ENCODE results near the gene PPP1R3G. TPM values are rescaled to one million over a fixed set of nuclear protein-coding genes. Genes with fewer than 3 reads are reported as not detected.

The PPP1R3G gene
- total RNA-seq, 6 experiments from 2014 or later: 0.35 to 0.98 (median 0.52) TPM

DNA sequence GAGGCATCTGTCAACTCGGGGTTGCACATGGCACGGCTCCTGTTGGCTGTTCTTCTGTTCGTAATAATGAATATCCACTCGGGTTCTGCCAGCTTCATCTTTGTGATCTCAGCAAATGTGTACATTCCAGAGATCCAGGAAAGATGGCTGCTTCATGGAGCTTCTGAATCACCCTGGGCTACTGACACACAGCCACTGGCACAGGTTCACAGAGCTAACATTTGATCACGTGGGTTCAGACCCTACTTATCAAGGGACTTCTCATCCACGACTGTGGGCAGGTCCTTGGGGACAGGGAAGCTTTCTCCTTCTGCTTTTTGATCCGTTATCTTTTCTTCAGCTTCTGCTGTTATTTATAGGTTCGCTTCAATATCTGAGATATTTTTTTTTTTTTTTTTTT lies 18.1 kb downstream of the PPP1R3G start:
- Histone ChIP-seq H3K27me3 (no peaks in the 10 kb centered on the region), H3K4me3 (no peak overlapping the region), H3K4me1 (no peaks in the 10 kb centered on the region), H3K27ac (no peak overlapping the region), H3K9me3 (no peaks in the 10 kb centered on the region), H3K36me3 (no peaks in the 10 kb centered on the region)
- ATAC-seq (no peak), DNase-seq (no peak)
- TF ChIP-seq, protein P1, sequence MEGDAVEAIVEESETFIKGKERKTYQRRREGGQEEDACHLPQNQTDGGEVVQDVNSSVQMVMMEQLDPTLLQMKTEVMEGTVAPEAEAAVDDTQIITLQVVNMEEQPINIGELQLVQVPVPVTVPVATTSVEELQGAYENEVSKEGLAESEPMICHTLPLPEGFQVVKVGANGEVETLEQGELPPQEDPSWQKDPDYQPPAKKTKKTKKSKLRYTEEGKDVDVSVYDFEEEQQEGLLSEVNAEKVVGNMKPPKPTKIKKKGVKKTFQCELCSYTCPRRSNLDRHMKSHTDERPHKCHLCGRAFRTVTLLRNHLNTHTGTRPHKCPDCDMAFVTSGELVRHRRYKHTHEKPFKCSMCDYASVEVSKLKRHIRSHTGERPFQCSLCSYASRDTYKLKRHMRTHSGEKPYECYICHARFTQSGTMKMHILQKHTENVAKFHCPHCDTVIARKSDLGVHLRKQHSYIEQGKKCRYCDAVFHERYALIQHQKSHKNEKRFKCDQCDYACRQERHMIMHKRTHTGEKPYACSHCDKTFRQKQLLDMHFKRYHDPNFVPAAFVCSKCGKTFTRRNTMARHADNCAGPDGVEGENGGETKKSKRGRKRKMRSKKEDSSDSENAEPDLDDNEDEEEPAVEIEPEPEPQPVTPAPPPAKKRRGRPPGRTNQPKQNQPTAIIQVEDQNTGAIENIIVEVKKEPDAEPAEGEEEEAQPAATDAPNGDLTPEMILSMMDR (IDR thresholded peaks at IDR 0.05): no peak
- no peak for TF ChIP-seq POLR2A (IDR thresholded peaks at IDR 0.05)
- WGBS (ENCODE audit: insufficient coverage, low coverage, low lambda C conversion rate, missing lambda C conversion rate): 92% methylated on average over 7 of the region's 8 CpGs
- intact Hi-C loops (cut with DNase I): no loop called here

DNA sequence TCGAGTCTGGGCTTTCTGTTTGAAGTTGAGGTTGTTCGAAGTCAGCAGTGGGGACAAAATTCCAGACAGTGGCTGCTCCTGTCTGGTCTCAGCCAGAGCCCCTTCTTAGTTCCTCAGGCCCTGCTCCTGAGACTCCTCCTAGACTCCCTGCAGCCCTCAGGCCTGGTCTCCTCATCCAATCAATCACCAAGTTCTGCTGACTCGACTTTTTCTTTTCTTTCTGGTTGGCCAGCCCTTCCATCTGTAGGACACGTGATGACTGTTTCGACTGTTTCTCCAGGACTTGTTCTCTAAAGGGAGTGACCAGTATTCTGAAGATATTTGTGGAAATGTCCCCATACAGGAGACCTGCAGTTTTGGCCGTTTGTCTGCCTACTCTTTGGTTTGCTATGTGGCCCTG lies 19.5 kb downstream of the PPP1R3G start:
- Histone ChIP-seq H3K9me3 (no peaks in the 10 kb centered on the region), H3K36me3 (no peaks in the 10 kb centered on the region), H3K4me3 (no peak overlapping the region), H3K27me3 (no peaks in the 10 kb centered on the region), H3K27ac (no peak overlapping the region), H3K4me1 (no peaks in the 10 kb centered on the region)
- no peak for ATAC-seq
- intact Hi-C loops (cut with DNase I): no loop called here
- DNase-seq: no peak
- 85% methylated on average over 6 of the region's 6 CpGs for WGBS (ENCODE audit: insufficient coverage, low coverage, low lambda C conversion rate, missing lambda C conversion rate)
- TF ChIP-seq, protein P1 (IDR thresholded peaks at IDR 0.05): no peak
- no peak for TF ChIP-seq POLR2A (IDR thresholded peaks at IDR 0.05)

DNA sequence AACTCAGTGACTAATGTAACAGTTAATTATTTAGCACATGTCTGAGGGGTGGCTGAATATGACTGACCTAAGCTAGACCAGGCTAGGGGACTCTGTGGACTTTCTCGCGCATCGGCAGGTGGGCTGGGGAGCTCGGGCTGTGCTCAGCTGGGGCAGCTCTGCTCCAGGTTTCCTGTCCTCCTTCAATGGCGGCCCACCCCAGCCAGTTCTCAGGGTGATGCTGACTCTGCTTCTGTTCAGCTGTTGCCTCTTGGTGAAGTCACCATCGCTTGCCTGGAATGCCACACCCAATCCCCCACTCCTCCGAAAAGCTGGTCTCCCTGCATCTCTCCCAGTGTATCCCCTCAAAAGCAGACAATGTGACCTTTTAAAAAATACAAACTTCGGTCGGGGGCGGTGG lies 20.0 kb downstream of the PPP1R3G start:
- intact Hi-C loops (cut with DNase I): no loop called here
- H3K27ac ChIP-seq: no peak overlapping the region
- TF ChIP-seq POLR2A (IDR thresholded peaks at IDR 0.05): no peak
- TF ChIP-seq, protein P1 (IDR thresholded peaks at IDR 0.05): no peak
- DNase-seq (no peak), ATAC-seq (no peak)
- no peak overlapping the region for H3K4me3 ChIP-seq
- H3K9me3 ChIP-seq: no peaks in the 10 kb centered on the region
- no peaks in the 10 kb centered on the region for H3K27me3 ChIP-seq
- 93% methylated on average over 3 of the region's 10 CpGs for WGBS (ENCODE audit: insufficient coverage, low coverage, low lambda C conversion rate, missing lambda C conversion rate)
- no peaks in the 10 kb centered on the region for H3K4me1 ChIP-seq
- H3K36me3 ChIP-seq: no peaks in the 10 kb centered on the region

GRCh38 chr6:5107341-5107740 lies 22.2 kb downstream of the PPP1R3G start:
- Histone ChIP-seq H3K27ac (no peak overlapping the region), H3K4me1 (no peaks in the 10 kb centered on the region), H3K9me3 (no peaks in the 10 kb centered on the region), H3K27me3 (no peaks in the 10 kb centered on the region), H3K4me3 (no peak overlapping the region), H3K36me3 (no peaks in the 10 kb centered on the region)
- ATAC-seq (no peak), DNase-seq (no peak)
- TF ChIP-seq, protein P1 (IDR thresholded peaks at IDR 0.05): no peak
- no peak for TF ChIP-seq POLR2A (IDR thresholded peaks at IDR 0.05)
- intact Hi-C loops (cut with DNase I): no loop called here
- WGBS (ENCODE audit: insufficient coverage, low coverage, low lambda C conversion rate, missing lambda C conversion rate): 81% methylated on average over 3 of the region's 10 CpGs

- TF ChIP-seq POLR2A (IDR thresholded peaks at IDR 0.05): no peak
- TF ChIP-seq, protein P1 (IDR thresholded peaks at IDR 0.05): no peak
- intact Hi-C loops (cut with DNase I): no loop called here
- ATAC-seq (no peak), DNase-seq (no peak)
- no peaks in the 10 kb centered on the region for H3K36me3 ChIP-seq
- no peak overlapping the region for H3K27ac ChIP-seq
- no peaks in the 10 kb centered on the region for H3K4me1 ChIP-seq
- no peaks in the 10 kb centered on the region for H3K9me3 ChIP-seq
- H3K27me3 ChIP-seq: no peaks in the 10 kb centered on the region
- WGBS (ENCODE audit: insufficient coverage, low coverage, low lambda C conversion rate, missing lambda C conversion rate): 85% methylated on average over 9 of the region's 9 CpGs
- no peak overlapping the region for H3K4me3 ChIP-seq
These were observed 22.9 kb downstream of the PPP1R3G start for GRCh38 chr6:5108068-5108467.
